ENCODE results near the gene NRN1L.
"Not testable (repeated sequence)": the region's sequence is repeated elsewhere in the genome, so short reads cannot be mapped to it uniquely, and the experiment has no call there.

The NRN1L gene

GRCh38 chr16:67884684-67885083 lies at the start of gene NRN1L:
TSS of gene NRN1L (plus strand) at chr16:67884885. CDS start at chr16:67884904, 19 bp downstream.
- TF ChIP-seq, protein P1, sequence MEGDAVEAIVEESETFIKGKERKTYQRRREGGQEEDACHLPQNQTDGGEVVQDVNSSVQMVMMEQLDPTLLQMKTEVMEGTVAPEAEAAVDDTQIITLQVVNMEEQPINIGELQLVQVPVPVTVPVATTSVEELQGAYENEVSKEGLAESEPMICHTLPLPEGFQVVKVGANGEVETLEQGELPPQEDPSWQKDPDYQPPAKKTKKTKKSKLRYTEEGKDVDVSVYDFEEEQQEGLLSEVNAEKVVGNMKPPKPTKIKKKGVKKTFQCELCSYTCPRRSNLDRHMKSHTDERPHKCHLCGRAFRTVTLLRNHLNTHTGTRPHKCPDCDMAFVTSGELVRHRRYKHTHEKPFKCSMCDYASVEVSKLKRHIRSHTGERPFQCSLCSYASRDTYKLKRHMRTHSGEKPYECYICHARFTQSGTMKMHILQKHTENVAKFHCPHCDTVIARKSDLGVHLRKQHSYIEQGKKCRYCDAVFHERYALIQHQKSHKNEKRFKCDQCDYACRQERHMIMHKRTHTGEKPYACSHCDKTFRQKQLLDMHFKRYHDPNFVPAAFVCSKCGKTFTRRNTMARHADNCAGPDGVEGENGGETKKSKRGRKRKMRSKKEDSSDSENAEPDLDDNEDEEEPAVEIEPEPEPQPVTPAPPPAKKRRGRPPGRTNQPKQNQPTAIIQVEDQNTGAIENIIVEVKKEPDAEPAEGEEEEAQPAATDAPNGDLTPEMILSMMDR (IDR thresholded peaks at IDR 0.05): no peak
- Histone ChIP-seq H3K27ac (peak within 1 kb of the TSS; percentile 26 to 68), H3K4me3 (peak within 1 kb of the TSS; percentile 57)
- DNase-seq (ENCODE audit: low spot score): peak; percentile 90

- H3K4me3 ChIP-seq; DNase-seq (ENCODE audit: low spot score); H3K27ac ChIP-seq: not testable (repeated sequence)
Measured at GRCh38 chr16:67837190-67837589, 47.5 kb upstream of the NRN1L start.

DNA sequence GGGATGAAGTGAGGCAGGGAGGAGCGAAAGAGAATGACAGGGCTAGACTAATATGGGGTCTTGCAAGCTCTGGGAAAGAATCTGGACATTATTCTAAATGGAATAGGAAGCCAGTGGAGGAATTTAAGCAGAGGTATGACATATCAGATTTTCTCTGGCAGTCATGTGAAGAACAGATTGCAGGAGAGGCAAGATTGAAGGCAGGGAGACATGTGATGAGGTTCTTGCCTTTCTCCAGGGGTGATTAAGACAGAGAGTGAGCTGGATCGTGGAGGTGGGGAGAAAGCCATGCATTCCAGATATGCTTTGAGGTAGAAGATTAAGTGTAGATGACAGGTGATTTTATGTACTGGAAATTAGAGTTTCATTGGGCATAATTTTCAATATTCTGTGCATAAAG lies 46.9 kb upstream of the NRN1L start:
- TF ChIP-seq, protein P1 (IDR thresholded peaks at IDR 0.05): no peak
- no peak overlapping the region for H3K27ac ChIP-seq
- DNase-seq (ENCODE audit: low spot score): no peak
- no peak overlapping the region for H3K4me3 ChIP-seq

DNA sequence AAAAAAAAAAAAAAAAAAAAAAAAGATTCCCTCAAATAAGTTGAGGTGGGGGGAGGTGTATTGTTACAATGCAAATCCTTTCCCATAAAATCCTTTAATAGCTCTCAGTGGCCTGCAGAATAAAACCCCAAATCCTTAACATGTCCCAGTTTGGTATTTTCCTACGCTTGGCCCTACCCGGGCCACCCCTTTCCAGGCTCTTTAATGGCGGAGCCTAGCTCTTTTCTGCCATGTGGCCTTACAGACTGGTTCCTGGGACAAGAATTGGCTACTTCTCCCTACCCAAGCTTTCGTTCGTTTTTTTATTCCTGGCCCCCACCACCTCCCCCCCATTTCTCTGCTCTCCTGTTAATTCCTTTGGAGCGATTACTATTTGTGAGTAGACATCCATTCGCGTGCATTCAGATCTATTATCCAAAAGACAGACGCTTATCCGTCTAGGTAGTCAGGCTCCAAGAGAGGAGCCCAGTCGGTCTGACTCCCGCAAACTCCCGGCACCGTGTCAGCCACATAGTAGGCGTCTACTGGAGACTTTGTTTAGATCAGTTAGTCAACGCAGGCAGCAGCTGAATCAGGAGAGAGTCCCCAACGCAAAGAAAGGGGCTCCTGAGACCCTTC lies 43.4 kb upstream of the NRN1L start:
- H3K27ac ChIP-seq: peak overlapping the region; percentile 96 to 98
- TF ChIP-seq, protein P1 (IDR thresholded peaks at IDR 0.05): no peak
- DNase-seq (ENCODE audit: low spot score): no peak
- H3K4me3 ChIP-seq: peak overlapping the region; percentile 82

- Histone ChIP-seq H3K4me3 (peak within 1 kb of the TSS; percentile 82), H3K27ac (peak within 1 kb of the TSS; percentile 96 to 98)
- peak; percentile 96 for DNase-seq (ENCODE audit: low spot score)
- TF ChIP-seq, protein P1 (IDR thresholded peaks at IDR 0.05): peak; percentile 92
Measured at GRCh38 chr16:67841816-67842508, 42.7 kb upstream of the NRN1L start, which contains the start of gene THAP11. TSS of gene THAP11 (plus strand) at chr16:67842320. CDS start at chr16:67842555, 235 bp downstream.

- Histone ChIP-seq H3K4me3 (peak overlapping the region; percentile 82), H3K27ac (peak overlapping the region; percentile 96 to 98)
- TF ChIP-seq, protein P1 (IDR thresholded peaks at IDR 0.05): no peak
- no peak for DNase-seq (ENCODE audit: low spot score)
Measured at GRCh38 chr16:67842509-67843342, 42.0 kb upstream of the NRN1L start.

DNA sequence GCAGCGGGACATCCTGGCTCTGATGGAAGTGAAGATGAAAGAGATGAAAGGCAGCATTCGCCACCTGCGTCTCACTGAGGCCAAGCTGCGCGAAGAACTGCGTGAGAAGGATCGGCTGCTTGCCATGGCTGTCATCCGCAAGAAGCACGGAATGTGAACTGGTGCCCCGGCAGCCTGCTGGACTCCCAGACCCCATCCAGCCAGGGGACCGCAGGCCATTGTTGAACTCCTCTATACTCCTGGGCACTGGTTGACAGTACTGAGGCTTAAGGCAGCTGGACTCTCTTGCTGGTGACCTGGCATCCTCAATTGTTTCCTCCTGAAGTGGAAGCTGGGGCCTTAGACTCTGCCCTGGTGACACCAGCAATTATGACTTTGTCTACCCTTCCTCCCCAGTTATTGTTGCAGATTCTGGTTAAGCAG lies 41.3 kb upstream of the NRN1L start:
- Histone ChIP-seq H3K27ac (peak overlapping the region; percentile 96 to 98), H3K4me3 (peak overlapping the region; percentile 82)
- TF ChIP-seq, protein P1 (IDR thresholded peaks at IDR 0.05): no peak
- no peak for DNase-seq (ENCODE audit: low spot score)
